ENCODE measurements around the gene TBC1D13.
"Not testable (repeated sequence)": the region's sequence is repeated elsewhere in the genome, so short reads cannot be mapped to it uniquely, and the experiment has no call there.

Gene TBC1D13

DNA sequence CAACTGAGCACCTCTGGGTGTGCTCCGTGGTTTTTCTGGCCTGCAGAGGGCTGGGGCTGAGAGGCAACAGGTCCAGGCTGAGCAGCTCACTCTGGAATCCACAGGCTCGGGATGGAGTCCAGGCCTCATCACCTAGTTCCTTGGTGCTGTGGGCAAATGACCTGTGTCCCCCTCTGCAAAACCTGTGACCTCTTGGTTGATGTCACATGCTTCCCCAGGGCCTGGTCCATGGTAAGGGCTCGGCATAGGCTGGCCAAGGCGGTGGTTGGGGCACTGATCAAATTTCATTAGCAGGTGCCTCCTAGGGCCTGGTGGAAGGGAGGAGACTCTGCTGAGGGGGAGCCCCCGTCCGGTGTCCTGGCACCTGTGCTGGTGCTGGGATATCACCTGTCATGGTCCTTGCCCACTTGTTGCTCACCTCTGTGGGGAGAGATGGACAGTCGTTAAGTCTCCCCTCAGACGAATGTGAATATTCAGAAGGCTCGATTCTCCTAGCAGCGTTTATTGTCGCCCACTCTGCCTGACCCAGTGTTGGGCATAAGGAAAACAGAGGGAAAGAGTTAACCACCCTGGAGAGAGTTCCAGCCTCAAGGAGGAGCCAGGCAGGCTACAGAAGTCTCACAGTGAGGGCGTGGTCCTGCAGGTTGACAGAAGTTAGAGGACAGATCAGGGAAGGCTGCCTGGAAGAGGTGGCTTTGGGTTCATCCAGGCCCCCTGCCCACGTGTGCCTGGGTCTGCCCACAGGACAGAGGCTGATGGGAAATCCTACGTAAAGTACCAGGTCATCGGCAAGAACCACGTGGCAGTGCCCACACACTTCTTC lies 34.7 kb downstream of the TBC1D13 start:
- no peak for DNase-seq (ENCODE audit: low spot score)

- DNase-seq (ENCODE audit: low spot score): no peak
Observed at GRCh38 chr9:128822407-128823042, 35.5 kb downstream of the TBC1D13 start.

DNA sequence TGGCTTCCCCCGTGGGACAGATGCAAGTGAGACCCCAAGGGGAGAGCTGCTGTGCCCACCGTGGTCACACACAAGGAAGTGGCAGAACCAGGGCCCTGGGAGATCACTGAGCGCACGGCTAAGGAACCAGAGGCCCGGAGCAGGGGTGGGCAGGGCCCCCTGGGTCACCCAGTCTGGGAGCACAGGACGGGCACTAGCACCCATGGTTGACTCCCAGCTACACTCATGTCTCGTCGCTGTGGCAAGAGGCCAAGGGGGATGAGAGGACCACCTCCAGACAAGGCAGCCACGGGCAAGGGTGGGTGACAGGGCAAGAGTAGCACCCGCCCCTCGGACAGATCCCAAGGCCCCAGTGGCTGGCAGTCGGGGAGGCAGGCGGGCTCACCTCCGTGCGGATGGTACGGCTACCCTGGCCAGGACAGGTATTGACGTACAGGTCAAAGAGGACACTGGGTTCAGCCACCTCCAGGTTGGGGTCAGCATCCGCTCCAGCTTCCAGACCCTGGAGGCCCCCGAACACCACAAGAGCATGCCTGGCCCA lies 36.4 kb downstream of the TBC1D13 start:
- no peak for DNase-seq (ENCODE audit: low spot score)

DNA sequence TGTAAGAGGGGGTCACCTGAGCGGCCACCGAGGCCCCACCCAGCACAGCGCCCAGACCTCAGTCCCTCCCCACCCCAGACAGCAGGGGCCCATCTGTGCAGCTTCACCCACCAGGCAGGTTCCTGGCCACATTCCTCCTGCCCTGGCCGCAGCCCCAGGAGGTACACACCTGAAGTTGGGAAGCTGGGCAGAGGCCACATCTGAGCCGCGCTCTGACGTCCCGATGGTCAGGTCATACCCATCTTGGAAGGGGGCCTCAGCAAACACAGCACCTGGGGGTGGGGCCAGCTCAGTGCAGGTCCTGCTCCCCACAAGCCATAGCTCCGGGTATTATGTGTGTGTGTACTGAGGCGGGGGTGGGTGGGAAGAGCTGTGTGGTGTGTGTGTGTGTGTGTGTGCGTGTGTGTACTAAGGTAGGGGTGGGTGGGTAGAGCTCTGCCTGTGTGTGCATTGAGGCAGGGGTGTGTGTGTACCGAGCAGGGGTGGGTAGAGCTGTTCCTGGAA lies 36.9 kb downstream of the TBC1D13 start:
- DNase-seq (ENCODE audit: low spot score): no peak

DNA sequence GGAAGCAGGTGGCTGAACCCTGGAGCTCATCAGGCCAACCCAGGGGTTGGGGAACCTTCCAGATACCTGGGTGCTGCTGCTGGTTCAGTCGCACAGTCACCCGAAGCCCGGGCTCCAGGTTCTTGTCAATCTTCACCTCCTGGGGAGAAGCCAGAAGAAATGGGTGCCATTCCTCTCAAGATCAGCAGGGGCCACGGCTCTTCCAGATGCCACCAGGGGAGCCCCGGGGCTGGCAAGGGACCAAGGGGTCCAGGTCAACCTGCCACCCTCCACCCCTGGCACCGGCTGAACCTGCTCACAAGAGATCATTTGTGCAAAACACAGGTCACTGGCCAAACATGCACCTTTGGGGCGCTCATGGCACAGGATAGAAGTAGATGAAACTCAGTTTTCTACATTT lies 37.9 kb downstream of the TBC1D13 start:
- no peak for DNase-seq (ENCODE audit: low spot score)

DNA sequence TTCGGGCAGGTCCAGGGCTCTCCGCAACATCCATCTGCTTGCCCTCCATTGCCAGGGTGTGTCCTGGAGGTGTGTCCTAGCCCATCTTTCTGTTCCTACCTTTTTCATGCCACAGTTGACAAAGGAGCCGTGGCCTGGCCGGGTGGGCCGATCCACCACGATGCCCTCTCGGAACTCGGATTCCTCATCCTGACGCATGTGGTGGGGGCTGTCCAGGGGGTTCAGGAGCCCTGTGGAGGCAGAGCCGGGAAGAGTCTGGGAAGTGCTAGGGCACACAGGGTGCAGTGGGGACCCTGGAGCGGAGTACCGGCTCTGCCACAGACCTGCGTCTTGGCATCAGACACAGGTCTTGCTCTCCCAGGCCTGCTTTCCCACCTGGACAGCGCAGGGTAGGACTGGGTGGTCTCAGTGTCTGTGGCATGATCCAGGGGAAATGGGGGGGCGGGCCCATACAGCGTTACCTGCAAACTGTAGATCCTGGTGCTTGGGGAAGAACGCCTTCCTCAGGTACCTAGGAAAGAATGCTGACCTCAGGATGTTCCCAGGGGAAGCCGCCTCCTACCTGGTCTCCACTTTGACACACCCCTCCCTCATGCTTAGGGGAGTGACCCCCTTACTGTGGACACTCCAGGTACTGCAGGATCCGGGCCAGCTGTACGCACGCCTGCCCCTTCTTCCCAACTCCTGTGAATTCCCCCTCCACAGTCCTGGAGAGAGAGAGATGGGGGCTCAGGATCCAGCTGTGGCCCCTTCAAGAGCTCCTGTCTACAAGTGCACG lies 39.1 kb downstream of the TBC1D13 start:
- no peak for DNase-seq (ENCODE audit: low spot score)

DNA sequence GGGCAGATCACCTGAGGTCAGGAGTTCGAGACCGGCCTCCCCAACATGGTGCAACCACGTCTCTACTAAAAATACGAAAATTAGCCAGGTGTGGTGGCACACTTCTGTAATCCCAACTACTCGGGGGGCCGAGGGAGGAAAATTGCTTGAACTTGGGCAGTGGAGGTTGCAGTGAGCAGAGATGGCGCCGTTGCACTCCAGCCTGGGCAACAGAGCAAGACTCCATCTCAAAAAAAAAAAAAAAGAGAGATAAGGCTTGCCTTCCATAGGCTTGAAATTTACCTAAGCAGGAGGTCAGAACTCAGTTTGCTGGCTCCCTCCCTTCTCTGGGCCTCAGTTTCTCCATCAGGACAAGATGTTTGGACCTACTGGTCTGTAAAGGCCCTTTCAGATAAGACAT lies 41.2 kb downstream of the TBC1D13 start:
- DNase-seq (ENCODE audit: low spot score): no peak

DNA sequence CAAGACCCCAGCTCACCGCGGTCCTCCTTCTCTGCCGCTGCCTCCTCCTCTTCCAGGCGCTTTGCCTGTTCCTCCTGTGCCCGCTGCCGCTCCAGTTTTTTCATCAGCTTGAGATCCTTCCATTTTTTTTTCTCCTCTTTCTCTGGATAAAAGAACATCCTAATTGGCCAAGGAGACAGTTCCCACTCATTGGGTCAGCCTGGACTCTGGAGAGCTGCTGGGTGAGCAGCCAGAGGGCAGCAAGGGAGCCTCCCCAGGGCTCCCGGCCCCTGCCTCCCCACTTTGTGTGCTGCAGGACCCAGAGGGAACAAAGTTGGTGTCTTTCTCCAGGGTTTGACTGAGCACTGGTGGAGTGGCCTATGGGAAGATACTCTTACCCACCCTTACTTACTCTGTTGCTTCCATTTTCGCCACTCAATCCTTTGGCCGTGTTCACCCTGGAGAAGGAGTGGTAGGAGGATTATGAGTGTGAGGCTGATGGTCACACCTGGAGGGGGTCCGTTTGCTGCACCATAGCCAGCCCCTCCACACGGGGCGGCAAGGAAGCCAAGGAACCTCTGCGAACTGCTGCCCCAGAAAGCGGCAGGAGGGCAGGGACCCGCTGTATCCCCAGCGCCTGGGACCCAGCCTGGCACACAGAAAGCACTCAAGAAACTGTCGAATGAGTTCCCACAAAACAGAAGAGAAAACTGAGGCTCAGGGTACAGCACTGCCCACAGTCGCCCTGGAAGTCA lies 41.8 kb downstream of the TBC1D13 start:
- DNase-seq (ENCODE audit: low spot score): no peak

DNA sequence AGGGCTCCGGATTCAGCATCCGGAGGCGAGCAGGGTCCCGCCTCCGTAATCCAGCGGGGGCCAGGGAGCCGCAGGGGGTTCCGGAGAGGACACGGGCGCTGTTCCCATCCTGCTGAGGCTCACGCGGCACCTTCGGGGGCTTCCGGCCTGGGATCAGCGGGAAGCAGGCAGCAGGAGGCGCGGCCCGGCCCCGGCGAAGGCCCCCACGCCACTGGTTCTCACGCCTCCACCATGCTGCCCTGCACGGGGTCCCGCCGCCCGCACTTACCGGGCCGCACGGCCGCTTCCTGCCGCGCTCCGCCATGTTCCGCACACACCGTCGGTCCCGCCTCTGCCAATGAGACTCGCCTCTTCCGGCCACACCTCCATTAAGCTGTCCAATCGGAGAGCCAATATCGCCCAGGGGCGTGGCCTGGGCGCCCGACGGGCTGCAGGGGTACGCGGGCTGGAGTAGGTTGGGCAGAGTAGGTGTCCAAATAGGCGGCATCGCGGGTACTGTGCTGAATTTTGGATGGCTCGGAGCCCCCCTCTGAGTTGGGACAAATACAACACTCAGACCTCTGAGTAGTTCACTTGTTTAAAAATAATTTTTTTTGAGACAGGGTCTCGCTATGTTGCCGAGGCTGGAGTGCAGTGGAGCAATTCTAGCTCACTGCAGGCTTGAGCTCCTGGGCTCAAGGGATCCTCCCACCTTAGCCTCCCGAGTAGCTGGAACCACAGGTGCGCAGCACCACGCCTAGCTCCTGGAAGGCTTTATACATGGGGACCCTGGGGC lies 42.6 kb downstream of the TBC1D13 start, which contains the start of gene SPOUT1:
SPOUT1 (minus strand) TSS at position 318 of the 775 bp plus-strand sequence; CDS start at position 304, 14 bp downstream.
- peak; percentile 90 for DNase-seq (ENCODE audit: low spot score)

GRCh38 chr9:128833696-128834095 lies 46.6 kb downstream of the TBC1D13 start:
- no peak for DNase-seq (ENCODE audit: low spot score)

GRCh38 chr9:128835246-128836210 lies 48.5 kb downstream of the TBC1D13 start:
- no peak for DNase-seq (ENCODE audit: low spot score)

- no peak for DNase-seq (ENCODE audit: low spot score)
Observed at GRCh38 chr9:128836509-128837145, 49.6 kb downstream of the TBC1D13 start.

DNA sequence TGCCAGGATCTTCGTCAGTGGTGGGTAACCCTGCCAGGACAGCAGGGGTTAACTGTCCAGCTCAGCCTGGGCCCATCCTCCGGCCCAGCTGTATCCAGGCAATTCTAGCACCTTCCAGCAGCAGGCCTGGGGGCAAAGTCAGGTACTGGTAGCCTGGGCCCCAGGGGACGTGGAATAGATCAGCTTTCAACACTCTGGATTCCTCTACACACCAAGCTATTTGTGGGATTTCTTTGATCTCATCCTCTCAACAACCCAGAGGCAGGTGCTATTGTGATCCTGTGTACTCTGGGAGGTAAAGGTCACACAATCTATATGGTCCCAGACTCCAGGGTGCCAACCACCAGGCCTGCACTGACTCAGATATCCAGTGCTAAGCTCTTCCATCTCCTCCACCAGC lies 51.3 kb downstream of the TBC1D13 start:
- no peak for DNase-seq (ENCODE audit: low spot score)

- DNase-seq (ENCODE audit: low spot score): no peak
Observed at GRCh38 chr9:128840524-128840923, 53.5 kb downstream of the TBC1D13 start.

DNA sequence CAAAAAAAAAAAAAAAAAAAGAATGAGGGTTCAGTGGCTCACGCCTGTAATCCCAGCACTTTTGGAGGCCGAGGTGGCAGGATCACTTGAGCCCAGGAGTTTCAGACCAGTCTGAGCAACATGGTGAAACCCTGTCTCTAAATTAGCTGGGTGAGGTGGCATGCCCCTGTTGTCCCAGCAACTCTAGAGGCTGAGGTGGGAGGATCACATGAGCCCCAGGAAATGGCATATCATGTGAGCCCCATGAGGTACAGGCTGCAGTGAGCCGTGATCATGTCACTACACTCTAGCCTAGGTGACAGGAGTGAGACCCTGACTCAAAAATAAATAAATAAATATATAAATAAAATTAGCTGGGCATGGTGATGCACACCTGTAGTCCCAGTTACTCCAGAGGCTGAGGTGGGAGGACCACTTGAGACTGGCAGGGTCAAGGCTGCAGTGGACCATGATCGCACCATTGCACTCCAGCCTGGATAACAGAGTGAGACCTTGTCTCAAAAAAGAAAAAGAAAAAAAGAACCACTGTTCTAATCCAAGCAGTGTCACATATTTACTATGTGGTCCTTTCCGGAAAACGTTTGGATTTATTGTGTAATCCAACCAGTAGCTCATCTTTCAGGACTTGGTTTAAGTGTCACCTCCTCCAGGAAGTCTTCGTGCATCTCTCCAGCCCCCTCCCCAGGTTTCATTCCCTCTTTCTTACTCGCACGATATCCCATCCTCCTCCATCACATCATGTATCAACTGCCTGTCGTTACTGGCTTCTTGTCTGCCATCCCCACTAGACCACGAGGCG lies 54.8 kb downstream of the TBC1D13 start:
- no peak for DNase-seq (ENCODE audit: low spot score)

- not testable (repeated sequence) for DNase-seq (ENCODE audit: low spot score)
Observed at GRCh38 chr9:128843171-128843570, 56.1 kb downstream of the TBC1D13 start.

- DNase-seq (ENCODE audit: low spot score): no peak
Observed at GRCh38 chr9:128845186-128845931, 58.3 kb downstream of the TBC1D13 start.

- no peak for DNase-seq (ENCODE audit: low spot score)
Observed at GRCh38 chr9:128846680-128847030, 59.6 kb downstream of the TBC1D13 start.

Measured in globus pallidus (tissue), 1 donor.